ENCODE measurements around the gene MCCD1.
"Not testable (repeated sequence)": the region's sequence is repeated elsewhere in the genome, so short reads cannot be mapped to it uniquely, and the experiment has no call there.

MCCD1 gene

GRCh38 chr6:31497531-31498476, 31.0 kb upstream of the MCCD1 start, which contains the start of gene MICB:
Gene MICB (plus strand): TSS chr6:31498145. CDS start chr6:31498194, 49 bp downstream.
- H3K9me3 Mint-ChIP-seq: no peaks in the 10 kb centered on the region
- H3K4me1 Mint-ChIP-seq: peaks cover 67% of the 10 kb centered on the region
- peak within 1 kb of the TSS; percentile 94 for H3K4me3 Mint-ChIP-seq
- H3K27ac Mint-ChIP-seq: peak within 1 kb of the TSS; percentile 93
- H3K27me3 Mint-ChIP-seq: no peaks in the 10 kb centered on the region
- no peaks in the 10 kb centered on the region for H3K36me3 Mint-ChIP-seq

GRCh38 chr6:31498748-31499147, 30.0 kb upstream of the MCCD1 start:
- Mint-ChIP-seq H3K4me3 (peak overlapping the region; percentile 94), H3K4me1 (peaks cover 70% of the 10 kb centered on the region), H3K27me3 (no peaks in the 10 kb centered on the region), H3K9me3 (no peaks in the 10 kb centered on the region), H3K27ac (peak overlapping the region; percentile 93), H3K36me3 (no peaks in the 10 kb centered on the region)

DNA sequence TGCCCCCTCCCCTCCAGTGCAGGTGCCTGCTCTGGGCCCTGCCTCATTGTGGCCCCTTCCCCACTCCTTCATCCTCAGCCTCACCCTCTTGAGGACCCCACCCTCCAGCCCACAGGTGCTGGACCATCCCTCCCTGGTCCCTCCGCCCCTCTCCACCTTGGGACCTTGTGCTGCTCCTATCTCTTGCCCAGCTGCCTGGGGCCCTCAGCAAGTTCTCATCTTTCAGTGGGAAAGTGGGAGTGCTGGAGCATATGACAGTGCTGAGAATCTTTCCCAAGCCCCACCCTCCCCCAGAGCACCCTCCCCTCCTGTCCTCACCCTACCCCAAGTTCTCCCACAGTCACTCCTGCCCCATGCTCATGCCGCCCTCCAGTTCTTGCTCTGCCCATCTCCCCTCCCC, 29.1 kb upstream of the MCCD1 start:
- not testable (repeated sequence) for H3K27ac Mint-ChIP-seq, H3K4me3 Mint-ChIP-seq, H3K36me3 Mint-ChIP-seq, H3K9me3 Mint-ChIP-seq, H3K27me3 Mint-ChIP-seq
- peaks cover 71% of the 10 kb centered on the region for H3K4me1 Mint-ChIP-seq

DNA sequence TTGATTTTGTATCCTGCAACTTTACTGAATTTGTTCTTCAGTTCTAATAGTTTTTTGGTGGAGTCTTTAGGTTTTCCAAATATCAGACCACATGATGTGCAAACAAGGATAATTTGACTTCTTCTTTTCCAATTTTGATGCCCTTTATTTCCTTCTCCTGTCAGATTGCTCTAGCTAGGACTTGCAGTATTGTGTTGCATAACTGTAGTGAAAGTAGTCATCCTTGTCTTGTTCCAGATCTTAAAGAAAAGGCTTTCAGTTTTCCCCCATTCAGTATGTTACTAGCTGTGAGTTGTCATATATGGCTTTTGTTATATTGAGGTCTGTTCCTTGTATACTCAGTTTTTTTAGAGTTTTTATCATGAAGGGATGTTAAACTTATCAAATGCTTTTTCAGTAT, 26.2 kb upstream of the MCCD1 start:
- no peak overlapping the region for H3K27ac Mint-ChIP-seq
- H3K4me3 Mint-ChIP-seq: no peak overlapping the region
- no peaks in the 10 kb centered on the region for H3K27me3 Mint-ChIP-seq
- H3K4me1 Mint-ChIP-seq: peaks cover 55% of the 10 kb centered on the region
- no peaks in the 10 kb centered on the region for H3K9me3 Mint-ChIP-seq
- no peaks in the 10 kb centered on the region for H3K36me3 Mint-ChIP-seq

DNA sequence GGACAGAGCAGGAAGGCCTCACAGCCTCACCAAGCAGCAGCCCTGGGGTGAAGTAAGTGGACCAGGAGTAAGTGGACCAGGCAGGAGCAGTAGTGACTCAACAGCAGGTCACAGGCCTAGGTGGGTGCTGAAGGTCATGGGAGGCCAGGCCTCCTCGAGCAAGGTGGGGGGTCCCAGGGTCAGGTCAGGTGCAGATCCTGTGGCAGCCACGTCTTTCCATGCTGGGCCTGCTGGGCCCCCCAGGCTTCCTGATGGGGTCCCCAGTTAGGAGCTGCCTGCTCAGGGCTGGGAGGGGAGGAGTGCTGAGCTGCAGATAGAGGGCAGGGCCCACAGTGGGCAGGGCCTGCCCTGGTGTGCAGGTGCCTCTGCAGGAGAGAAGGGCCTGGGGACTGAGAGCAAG, 19.7 kb upstream of the MCCD1 start:
- not testable (repeated sequence) for H3K4me1 Mint-ChIP-seq, H3K27me3 Mint-ChIP-seq, H3K4me3 Mint-ChIP-seq, H3K36me3 Mint-ChIP-seq, H3K27ac Mint-ChIP-seq, H3K9me3 Mint-ChIP-seq

- Mint-ChIP-seq H3K9me3 (no peaks in the 10 kb centered on the region), H3K27me3 (no peaks in the 10 kb centered on the region), H3K4me1 (peaks cover 7% of the 10 kb centered on the region), H3K36me3 (peaks cover 2% of the 10 kb centered on the region), H3K4me3 (no peak overlapping the region), H3K27ac (no peak overlapping the region)
Observed at GRCh38 chr6:31510007-31510406, 18.8 kb upstream of the MCCD1 start.

DNA sequence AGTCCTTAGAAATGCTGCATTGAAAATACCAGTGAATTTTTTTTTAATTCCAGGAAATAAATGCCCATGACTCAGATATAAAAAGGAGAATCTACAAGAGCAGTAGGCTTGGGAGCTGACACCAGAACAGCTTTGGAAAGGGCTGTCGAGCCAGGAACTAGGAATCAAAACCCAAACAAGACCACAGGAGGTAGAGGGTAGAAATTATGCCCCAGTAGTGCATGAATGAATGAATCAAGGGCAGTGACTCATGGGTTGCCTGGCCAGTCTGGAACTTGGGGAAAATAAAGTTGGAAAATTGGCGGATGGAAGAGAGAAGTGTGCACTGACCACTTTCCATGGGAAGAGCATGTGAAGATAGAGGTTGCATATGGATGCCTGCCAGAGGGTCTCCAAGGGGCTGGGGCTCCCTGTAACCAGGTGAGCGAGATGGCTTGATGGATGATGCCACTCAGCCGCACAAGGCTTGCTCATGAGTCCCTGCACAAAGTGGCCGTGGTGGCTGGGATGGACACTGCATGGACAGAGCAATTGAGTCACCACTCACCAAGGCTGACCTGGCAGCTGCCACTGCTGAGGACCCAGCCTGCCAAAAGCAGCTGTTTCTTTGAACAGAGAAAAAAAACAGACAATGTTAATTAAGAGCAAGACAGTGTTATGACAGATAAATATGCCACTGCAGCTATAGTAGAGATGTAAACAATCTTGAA, 15.2 kb upstream of the MCCD1 start:
- H3K9me3 Mint-ChIP-seq: no peaks in the 10 kb centered on the region
- H3K27me3 Mint-ChIP-seq: no peaks in the 10 kb centered on the region
- no peaks in the 10 kb centered on the region for H3K4me1 Mint-ChIP-seq
- H3K4me3 Mint-ChIP-seq: no peak overlapping the region
- peaks cover 2% of the 10 kb centered on the region for H3K36me3 Mint-ChIP-seq
- H3K27ac Mint-ChIP-seq: no peak overlapping the region

GRCh38 chr6:31521835-31522234, 6.9 kb upstream of the MCCD1 start:
- no peaks in the 10 kb centered on the region for H3K4me1 Mint-ChIP-seq
- no peaks in the 10 kb centered on the region for H3K36me3 Mint-ChIP-seq
- H3K4me3 Mint-ChIP-seq: no peak overlapping the region

GRCh38 chr6:31525553-31525931, 3.2 kb upstream of the MCCD1 start:
- Mint-ChIP-seq H3K9me3 (no peaks in the 10 kb centered on the region), H3K4me3 (no peak overlapping the region), H3K4me1 (peaks cover 5% of the 10 kb centered on the region)

More at GRCh38 chr6:31521835-31522234, 6.9 kb upstream of the MCCD1 start:
- Mint-ChIP-seq H3K27ac (no peak overlapping the region), H3K27me3 (no peaks in the 10 kb centered on the region), H3K9me3 (no peaks in the 10 kb centered on the region)

DNA sequence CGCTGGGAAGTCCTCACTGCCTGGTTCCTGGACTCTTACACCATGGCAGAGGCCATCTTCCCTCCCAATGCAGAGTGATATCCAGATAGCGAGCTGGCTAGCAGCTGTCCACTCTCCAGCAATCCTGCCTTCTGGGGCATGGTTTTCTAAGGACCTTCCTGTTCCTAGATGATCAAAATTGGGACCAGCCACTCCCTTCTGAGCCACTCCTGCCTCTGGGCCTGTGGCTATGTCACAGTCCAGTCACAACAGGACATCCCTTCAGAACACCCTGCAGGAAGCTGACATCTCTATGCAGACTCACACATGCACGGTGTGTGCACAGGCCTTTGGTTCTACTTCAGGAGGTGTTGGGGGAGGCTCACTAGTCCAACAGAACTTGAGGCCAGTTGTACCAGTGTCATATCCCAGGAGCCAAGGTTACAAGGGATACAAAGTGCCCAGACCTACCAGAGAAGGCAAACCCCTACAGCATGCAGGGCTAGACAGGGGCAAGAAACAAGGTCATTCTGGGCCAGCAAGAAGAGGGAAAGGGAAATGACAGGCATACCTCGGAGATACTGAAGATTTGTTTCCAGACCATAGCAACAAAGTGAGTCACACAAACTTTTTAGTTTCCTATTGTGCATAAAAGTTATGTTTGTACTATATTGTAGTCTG, 2.7 kb upstream of the MCCD1 start:
- Mint-ChIP-seq H3K4me1 (peaks cover 8% of the 10 kb centered on the region), H3K27ac (no peak overlapping the region), H3K4me3 (no peak overlapping the region), H3K36me3 (no peaks in the 10 kb centered on the region), H3K9me3 (no peaks in the 10 kb centered on the region), H3K27me3 (no peaks in the 10 kb centered on the region)

More at GRCh38 chr6:31525553-31525931, 3.2 kb upstream of the MCCD1 start:
- no peaks in the 10 kb centered on the region for H3K36me3 Mint-ChIP-seq
- no peak overlapping the region for H3K27ac Mint-ChIP-seq
- H3K27me3 Mint-ChIP-seq: no peaks in the 10 kb centered on the region

DNA sequence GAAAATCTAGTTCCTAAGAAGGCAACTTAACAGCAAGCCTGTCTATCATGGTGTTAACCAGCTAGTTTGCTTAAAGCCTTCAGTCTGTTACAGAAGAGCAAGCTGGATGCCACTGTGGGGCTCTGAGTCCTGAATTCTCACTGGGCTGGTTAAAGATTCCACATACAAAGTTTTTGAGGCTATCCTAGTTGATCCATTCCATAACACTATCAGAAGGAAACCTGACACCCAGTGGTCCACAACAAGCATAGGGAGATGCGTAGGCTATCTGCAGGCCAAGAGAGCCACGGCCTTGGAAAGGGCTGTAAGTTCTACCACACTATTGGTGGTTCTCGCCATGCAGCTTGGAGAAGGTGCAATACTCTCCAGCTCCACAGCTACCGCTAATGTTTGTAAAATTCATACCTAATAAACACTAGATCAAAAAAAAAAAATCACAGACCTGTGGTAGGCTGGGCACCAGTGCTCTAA, 420 bp upstream of the MCCD1 start:
- H3K4me1 Mint-ChIP-seq: peaks cover 19% of the 10 kb centered on the region
- no peak overlapping the region for H3K4me3 Mint-ChIP-seq
- no peaks in the 10 kb centered on the region for H3K9me3 Mint-ChIP-seq
- H3K36me3 Mint-ChIP-seq: peaks cover 6% of the 10 kb centered on the region
- H3K27me3 Mint-ChIP-seq: no peaks in the 10 kb centered on the region
- no peak overlapping the region for H3K27ac Mint-ChIP-seq

DNA sequence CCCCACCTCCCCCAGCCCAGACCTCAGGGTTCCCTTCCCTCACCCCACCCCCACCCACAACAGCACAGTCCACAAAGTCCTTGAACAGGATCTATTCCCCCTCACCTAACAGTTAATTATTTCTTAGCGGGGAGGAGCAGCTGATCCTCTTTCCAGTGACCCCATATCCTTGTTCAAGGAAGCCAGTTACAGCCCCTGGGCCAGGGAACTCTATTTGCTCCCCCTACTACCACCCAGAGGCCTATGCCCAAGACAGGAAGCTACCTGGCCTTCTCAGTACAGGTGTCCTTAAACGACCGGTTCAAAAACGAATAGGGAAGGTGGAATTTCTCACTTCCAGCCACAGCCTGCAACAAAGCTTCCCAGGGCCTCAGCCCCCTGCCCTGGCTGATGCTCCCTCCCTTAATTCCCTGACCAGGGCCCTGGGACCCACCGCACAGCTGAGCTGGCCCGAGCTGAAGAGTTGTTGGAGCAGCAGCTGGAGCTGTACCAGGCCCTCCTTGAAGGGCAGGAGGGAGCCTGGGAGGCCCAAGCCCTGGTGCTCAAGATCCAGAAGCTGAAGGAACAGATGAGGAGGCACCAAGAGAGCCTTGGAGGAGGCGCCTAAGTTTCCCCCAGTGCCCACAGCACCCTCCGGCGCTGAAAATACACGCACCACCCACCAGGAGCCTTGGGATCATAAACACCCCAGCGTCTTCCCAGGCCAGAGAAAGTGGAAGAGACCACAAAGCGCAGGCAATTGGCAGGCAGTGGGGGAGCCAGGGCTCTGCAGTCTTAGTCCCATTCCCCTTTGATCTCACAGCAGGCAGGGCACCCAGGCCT, 778 bp downstream of the MCCD1 start:
- H3K27me3 Mint-ChIP-seq: no peaks in the 10 kb centered on the region
- H3K9me3 Mint-ChIP-seq: no peaks in the 10 kb centered on the region
- peaks cover 20% of the 10 kb centered on the region for H3K4me1 Mint-ChIP-seq
- H3K27ac Mint-ChIP-seq: no peak overlapping the region
- H3K4me3 Mint-ChIP-seq: no peak overlapping the region
- peaks cover 7% of the 10 kb centered on the region for H3K36me3 Mint-ChIP-seq

DNA sequence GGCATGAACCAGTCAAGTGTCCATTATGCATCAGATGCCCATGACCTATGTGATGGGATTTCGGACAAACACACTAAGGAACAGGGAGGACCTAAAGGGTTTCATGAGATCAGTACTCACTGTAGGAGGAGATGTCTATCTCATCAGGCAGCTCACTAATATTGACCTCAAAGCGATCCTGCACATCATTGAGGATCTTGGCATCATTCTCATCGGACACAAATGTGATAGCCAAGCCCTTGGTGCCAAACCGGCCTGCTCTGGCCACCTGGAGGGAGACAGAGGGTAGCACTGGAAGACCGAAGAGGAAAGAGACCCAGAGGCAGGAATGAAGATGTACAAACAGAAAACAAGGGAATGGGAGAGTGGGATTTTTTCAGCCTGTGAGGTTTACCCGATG, 1.9 kb downstream of the MCCD1 start:
- Mint-ChIP-seq H3K27me3 (no peaks in the 10 kb centered on the region), H3K9me3 (no peaks in the 10 kb centered on the region), H3K4me3 (no peak overlapping the region), H3K36me3 (peaks cover 12% of the 10 kb centered on the region), H3K27ac (no peak overlapping the region), H3K4me1 (peaks cover 28% of the 10 kb centered on the region)

DNA sequence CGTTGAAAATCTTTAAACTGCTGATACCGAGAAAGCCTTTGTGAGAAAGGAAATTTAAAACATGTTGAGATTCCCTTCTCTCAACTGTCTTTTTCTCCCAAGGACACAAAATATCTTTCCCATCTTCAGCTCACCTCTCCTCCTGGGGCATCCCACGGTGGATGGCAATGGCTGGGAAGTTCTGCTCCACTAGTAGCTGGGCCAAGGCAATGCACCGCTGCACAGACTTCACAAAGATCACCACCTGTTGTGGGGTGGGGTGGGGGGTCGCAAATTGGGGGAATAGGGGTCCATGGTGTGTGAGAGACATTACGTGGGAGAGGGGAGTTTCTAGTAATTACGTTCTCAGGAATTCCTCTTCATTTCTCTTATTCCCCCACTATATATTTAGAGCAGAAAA, 2.4 kb downstream of the MCCD1 start:
- Mint-ChIP-seq H3K4me1 (peaks cover 33% of the 10 kb centered on the region), H3K9me3 (no peaks in the 10 kb centered on the region), H3K4me3 (no peak overlapping the region), H3K36me3 (peaks cover 17% of the 10 kb centered on the region), H3K27ac (no peak overlapping the region), H3K27me3 (no peaks in the 10 kb centered on the region)

All from activated naive CD4-positive, alpha-beta T cell treated with anti-CD3 and anti-CD28 coated beads, Interleukin-2, amount 50 U/mL, for 24 hours (primary cell).